Retinal pigment epithelial cell (primary cell): Measurements from ENCODE around the gene LMNTD2.

ENCODE experiments used
- DNase-seq: peaks from one replicate; pipeline ENCODE4 v3.0.0-alpha.2; 2010; ENCODE audit warnings: low read depth
- H3K4me3 ChIP-seq: 2 replicates; pipeline ENCODE4 v1.5.1; 2011; ENCODE audit warnings: mild to moderate bottlenecking, low read length, control low read depth, moderate library complexity
- CTCF ChIP-seq: conservative IDR thresholded peaks from 2 replicates; pipeline ENCODE4 v1.5.1; 2011; ENCODE audit warnings: low read depth, low read length, control low read depth, inconsistent platforms

Gene LMNTD2

GRCh38 chr11:551131-551530 lies 9.4 kb downstream of the LMNTD2 start:
- TF ChIP-seq CTCF = no peak
- DNase-seq = no peak
- H3K4me3 ChIP-seq = no peak overlapping the region

- no peak for TF ChIP-seq CTCF
- H3K4me3 ChIP-seq = no peak overlapping the region
- no peak for DNase-seq
Observed at GRCh38 chr11:550746-551085, 9.8 kb downstream of the LMNTD2 start.

- no peak for DNase-seq
- TF ChIP-seq CTCF = no peak
- no peak overlapping the region for H3K4me3 ChIP-seq
Observed at GRCh38 chr11:550021-550745, 10.4 kb downstream of the LMNTD2 start.

GRCh38 chr11:548700-549603 lies 11.6 kb downstream of the LMNTD2 start:
- TF ChIP-seq CTCF = no peak
- DNase-seq = no peak
- H3K4me3 ChIP-seq = no peak overlapping the region

- H3K4me3 ChIP-seq = no peak overlapping the region
- DNase-seq = no peak
- no peak for TF ChIP-seq CTCF
Observed at GRCh38 chr11:545171-545570, 15.4 kb downstream of the LMNTD2 start.

- no peak for DNase-seq
- TF ChIP-seq CTCF = no peak
- H3K4me3 ChIP-seq = no peak overlapping the region
Observed at GRCh38 chr11:544817-545166, 15.7 kb downstream of the LMNTD2 start.
